ENCODE results near the gene SEMA3D. TPM values are rescaled to one million over a fixed set of nuclear protein-coding genes. Genes with fewer than 3 reads are reported as not detected.

Gene SEMA3D
- total RNA-seq, 1 donor from 2014 or later = 9.1 TPM

GRCh38 chr7:85114342-85114741 lies 72.5 kb downstream of the SEMA3D start:
- peaks cover 3% of the 10 kb centered on the region for H3K4me1 ChIP-seq (ENCODE audit: insufficient read depth, low read length)
- no peaks in the 10 kb centered on the region for H4K20me1 ChIP-seq (ENCODE audit: insufficient read depth, low read length)
- H3K27ac ChIP-seq (ENCODE audit: low read depth, low read length) = no peak overlapping the region
- no peaks in the 10 kb centered on the region for H3K27me3 Mint-ChIP-seq (ENCODE audit: low read depth, unreplicated experiment)
- no peaks in the 10 kb centered on the region for H3K27me3 ChIP-seq (ENCODE audit: insufficient read depth, low read length)
- H3K36me3 ChIP-seq (ENCODE audit: insufficient read depth, low read length) = no peaks in the 10 kb centered on the region
- H3K9ac ChIP-seq (ENCODE audit: low read length) = no peak overlapping the region
- TF ChIP-seq CTCF (IDR thresholded peaks at IDR 0.05; ENCODE audit: insufficient read depth, low read depth, low read length) (no peak), EZH2 (IDR thresholded peaks at IDR 0.05; ENCODE audit: insufficient read depth, low read length) (no peak)
- H3K36me3 Mint-ChIP-seq (ENCODE audit: low read depth, unreplicated experiment) = no peaks in the 10 kb centered on the region
- H3K79me2 ChIP-seq (ENCODE audit: insufficient read depth, low read length) = no peaks in the 10 kb centered on the region
- H3K27ac Mint-ChIP-seq (ENCODE audit: unreplicated experiment) = no peak overlapping the region
- no peak overlapping the region for H3K4me3 ChIP-seq (ENCODE audit: insufficient read depth, low read depth, low read length)
- DNase-seq (ENCODE audit: low read depth) = no peak
- no peaks in the 10 kb centered on the region for H3K9me3 ChIP-seq (ENCODE audit: insufficient read depth, low read depth, low read length)
- H3K4me3 Mint-ChIP-seq (ENCODE audit: unreplicated experiment) = no peak overlapping the region
- FAIRE-seq = no peak
- H3K4me2 ChIP-seq (ENCODE audit: low read length) = no peak overlapping the region
- no peak overlapping the region for H2AFZ ChIP-seq (ENCODE audit: low read depth, low read length)
- H3K9me3 Mint-ChIP-seq (ENCODE audit: unreplicated experiment) = no peaks in the 10 kb centered on the region
- H3K4me1 Mint-ChIP-seq (ENCODE audit: low read depth, unreplicated experiment) = peaks cover 11% of the 10 kb centered on the region

GRCh38 chr7:85111761-85112160 lies 75.1 kb downstream of the SEMA3D start:
- Histone ChIP-seq H3K4me2 (ENCODE audit: low read length) (no peak overlapping the region), H3K4me1 (ENCODE audit: insufficient read depth, low read length) (peaks cover 3% of the 10 kb centered on the region), H3K27ac (ENCODE audit: low read depth, low read length) (no peak overlapping the region), H3K36me3 (ENCODE audit: insufficient read depth, low read length) (no peaks in the 10 kb centered on the region), H2AFZ (ENCODE audit: low read depth, low read length) (no peak overlapping the region), H3K9ac (ENCODE audit: low read length) (no peak overlapping the region), H3K79me2 (ENCODE audit: insufficient read depth, low read length) (no peaks in the 10 kb centered on the region), H3K4me3 (ENCODE audit: insufficient read depth, low read depth, low read length) (no peak overlapping the region), H3K9me3 (ENCODE audit: insufficient read depth, low read depth, low read length) (no peaks in the 10 kb centered on the region), H3K27me3 (ENCODE audit: insufficient read depth, low read length) (no peaks in the 10 kb centered on the region), H4K20me1 (ENCODE audit: insufficient read depth, low read length) (no peaks in the 10 kb centered on the region)
- FAIRE-seq = no peak
- no peaks in the 10 kb centered on the region for H3K9me3 Mint-ChIP-seq (ENCODE audit: unreplicated experiment)
- H3K27ac Mint-ChIP-seq (ENCODE audit: unreplicated experiment) = no peak overlapping the region
- peaks cover 14% of the 10 kb centered on the region for H3K4me1 Mint-ChIP-seq (ENCODE audit: low read depth, unreplicated experiment)
- no peaks in the 10 kb centered on the region for H3K36me3 Mint-ChIP-seq (ENCODE audit: low read depth, unreplicated experiment)
- TF ChIP-seq EZH2 (IDR thresholded peaks at IDR 0.05; ENCODE audit: insufficient read depth, low read length) (no peak), CTCF (IDR thresholded peaks at IDR 0.05; ENCODE audit: insufficient read depth, low read depth, low read length) (no peak)
- no peak overlapping the region for H3K4me3 Mint-ChIP-seq (ENCODE audit: unreplicated experiment)
- DNase-seq (ENCODE audit: low read depth) = peak; percentile 73
- no peaks in the 10 kb centered on the region for H3K27me3 Mint-ChIP-seq (ENCODE audit: low read depth, unreplicated experiment)

- H3K9ac ChIP-seq (ENCODE audit: low read length) = no peak overlapping the region
Measured at GRCh38 chr7:85106719-85107118, 80.1 kb downstream of the SEMA3D start.

More at GRCh38 chr7:85106719-85107118, 80.1 kb downstream of the SEMA3D start:
- TF ChIP-seq CTCF (IDR thresholded peaks at IDR 0.05; ENCODE audit: insufficient read depth, low read depth, low read length) (no peak), EZH2 (IDR thresholded peaks at IDR 0.05; ENCODE audit: insufficient read depth, low read length) (no peak)
- Histone ChIP-seq H3K4me1 (ENCODE audit: insufficient read depth, low read length) (peaks cover 32% of the 10 kb centered on the region), H3K79me2 (ENCODE audit: insufficient read depth, low read length) (no peaks in the 10 kb centered on the region), H3K27ac (ENCODE audit: low read depth, low read length) (no peak overlapping the region), H4K20me1 (ENCODE audit: insufficient read depth, low read length) (no peaks in the 10 kb centered on the region), H2AFZ (ENCODE audit: low read depth, low read length) (no peak overlapping the region), H3K27me3 (ENCODE audit: insufficient read depth, low read length) (no peaks in the 10 kb centered on the region), H3K4me2 (ENCODE audit: low read length) (no peak overlapping the region), H3K9me3 (ENCODE audit: insufficient read depth, low read depth, low read length) (no peaks in the 10 kb centered on the region), H3K36me3 (ENCODE audit: insufficient read depth, low read length) (no peaks in the 10 kb centered on the region), H3K4me3 (ENCODE audit: insufficient read depth, low read depth, low read length) (no peak overlapping the region)
- H3K9me3 Mint-ChIP-seq (ENCODE audit: unreplicated experiment) = no peaks in the 10 kb centered on the region
- no peaks in the 10 kb centered on the region for H3K27me3 Mint-ChIP-seq (ENCODE audit: low read depth, unreplicated experiment)
- H3K27ac Mint-ChIP-seq (ENCODE audit: unreplicated experiment) = no peak overlapping the region
- H3K4me1 Mint-ChIP-seq (ENCODE audit: low read depth, unreplicated experiment) = peaks cover 14% of the 10 kb centered on the region
- no peaks in the 10 kb centered on the region for H3K36me3 Mint-ChIP-seq (ENCODE audit: low read depth, unreplicated experiment)
- no peak overlapping the region for H3K4me3 Mint-ChIP-seq (ENCODE audit: unreplicated experiment)
- DNase-seq (ENCODE audit: low read depth) (no peak), FAIRE-seq (no peak)
